Chondrocyte (in vitro differentiated cells): ENCODE data around the gene CLIC3. TPM values are rescaled to one million over a fixed set of nuclear protein-coding genes. Genes with fewer than 3 reads are reported as not detected.

ENCODE experiments used
- DNase-seq: peaks from one replicate; pipeline ENCODE4 v3.0.0; 2021; ENCODE audit warnings: mixed read lengths, low spot score
- H3K27ac Mint-ChIP-seq: one replicate; pipeline ENCODE4 v1.8.0; 2021; ENCODE audit warnings: mild to moderate bottlenecking, moderate library complexity, mixed read lengths; ENCODE audit not compliant: unreplicated experiment
- H3K27me3 Mint-ChIP-seq: 2 replicates; pipeline ENCODE4 v1.8.0; 2021; ENCODE audit warnings: low read depth, mixed read lengths
- H3K36me3 Mint-ChIP-seq: 2 replicates; pipeline ENCODE4 v1.8.0; 2021; ENCODE audit warnings: low read depth, mixed read lengths
- H3K4me1 Mint-ChIP-seq: 2 replicates; pipeline ENCODE4 v1.8.0; 2021; ENCODE audit warnings: low read depth, mild to moderate bottlenecking, mixed read lengths
- H3K4me3 Mint-ChIP-seq: one replicate; pipeline ENCODE4 v1.8.0; 2021; ENCODE audit warnings: mild to moderate bottlenecking, moderate library complexity, mixed read lengths; ENCODE audit not compliant: unreplicated experiment
- H3K9me3 Mint-ChIP-seq: 2 replicates; pipeline ENCODE4 v1.8.0; 2021; ENCODE audit warnings: low read depth, mixed read lengths
- total RNA-seq: library from RNA; stranded (reverse); gene quantifications from 3 replicates; pipeline ENCODE4 v1.2.1, GENCODE V29; 2021
- TF ChIP-seq, protein P1 (sequence below): fragments of 200-600 bp; sonication (generic); IDR thresholded peaks from 2 replicates; pipeline ENCODE4 v1.5.0; 2021; ENCODE audit warnings: antibody characterized with exemption, mild to moderate bottlenecking, moderate library complexity

CLIC3 gene
- total RNA-seq, 1 donor from 2014 or later: 5.5 TPM

GRCh38 chr9:137037483-137037882 is 41.1 kb upstream of the CLIC3 start:
- TF ChIP-seq, protein P1, sequence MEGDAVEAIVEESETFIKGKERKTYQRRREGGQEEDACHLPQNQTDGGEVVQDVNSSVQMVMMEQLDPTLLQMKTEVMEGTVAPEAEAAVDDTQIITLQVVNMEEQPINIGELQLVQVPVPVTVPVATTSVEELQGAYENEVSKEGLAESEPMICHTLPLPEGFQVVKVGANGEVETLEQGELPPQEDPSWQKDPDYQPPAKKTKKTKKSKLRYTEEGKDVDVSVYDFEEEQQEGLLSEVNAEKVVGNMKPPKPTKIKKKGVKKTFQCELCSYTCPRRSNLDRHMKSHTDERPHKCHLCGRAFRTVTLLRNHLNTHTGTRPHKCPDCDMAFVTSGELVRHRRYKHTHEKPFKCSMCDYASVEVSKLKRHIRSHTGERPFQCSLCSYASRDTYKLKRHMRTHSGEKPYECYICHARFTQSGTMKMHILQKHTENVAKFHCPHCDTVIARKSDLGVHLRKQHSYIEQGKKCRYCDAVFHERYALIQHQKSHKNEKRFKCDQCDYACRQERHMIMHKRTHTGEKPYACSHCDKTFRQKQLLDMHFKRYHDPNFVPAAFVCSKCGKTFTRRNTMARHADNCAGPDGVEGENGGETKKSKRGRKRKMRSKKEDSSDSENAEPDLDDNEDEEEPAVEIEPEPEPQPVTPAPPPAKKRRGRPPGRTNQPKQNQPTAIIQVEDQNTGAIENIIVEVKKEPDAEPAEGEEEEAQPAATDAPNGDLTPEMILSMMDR: no peak
- no peak for DNase-seq
- Mint-ChIP-seq H3K9me3 (no peaks in the 10 kb centered on the region), H3K4me3 (no peak overlapping the region), H3K36me3 (peaks cover 4% of the 10 kb centered on the region), H3K27me3 (no peaks in the 10 kb centered on the region), H3K4me1 (no peaks in the 10 kb centered on the region), H3K27ac (no peak overlapping the region)

GRCh38 chr9:137037035-137037434 is 40.7 kb upstream of the CLIC3 start:
- peaks cover 4% of the 10 kb centered on the region for H3K36me3 Mint-ChIP-seq
- H3K27me3 Mint-ChIP-seq: no peaks in the 10 kb centered on the region
- TF ChIP-seq, protein P1: no peak
- no peak overlapping the region for H3K4me3 Mint-ChIP-seq
- H3K9me3 Mint-ChIP-seq: no peaks in the 10 kb centered on the region
- no peaks in the 10 kb centered on the region for H3K4me1 Mint-ChIP-seq
- DNase-seq: no peak
- no peak overlapping the region for H3K27ac Mint-ChIP-seq

- Mint-ChIP-seq H3K9me3 (no peaks in the 10 kb centered on the region), H3K36me3 (peaks cover 4% of the 10 kb centered on the region), H3K4me3 (no peak overlapping the region), H3K4me1 (no peaks in the 10 kb centered on the region), H3K27ac (no peak overlapping the region), H3K27me3 (no peaks in the 10 kb centered on the region)
- TF ChIP-seq, protein P1: no peak
- DNase-seq: no peak
Measured at GRCh38 chr9:137035937-137036336, 39.6 kb upstream of the CLIC3 start.

GRCh38 chr9:137035507-137035834 is 39.1 kb upstream of the CLIC3 start:
- Mint-ChIP-seq H3K4me3 (no peak overlapping the region), H3K27me3 (no peaks in the 10 kb centered on the region), H3K4me1 (no peaks in the 10 kb centered on the region), H3K36me3 (peaks cover 4% of the 10 kb centered on the region), H3K9me3 (no peaks in the 10 kb centered on the region), H3K27ac (no peak overlapping the region)
- TF ChIP-seq, protein P1: peak; percentile 71
- no peak for DNase-seq

GRCh38 chr9:137034709-137035506 is 38.5 kb upstream of the CLIC3 start:
- no peak for DNase-seq
- Mint-ChIP-seq H3K9me3 (no peaks in the 10 kb centered on the region), H3K36me3 (peaks cover 4% of the 10 kb centered on the region), H3K27ac (no peak overlapping the region), H3K4me1 (no peaks in the 10 kb centered on the region), H3K27me3 (no peaks in the 10 kb centered on the region), H3K4me3 (no peak overlapping the region)
- TF ChIP-seq, protein P1: peak; percentile 85
